H1 (cell line): ENCODE measurements around the gene PHLDA1. TPM values are rescaled to one million over a fixed set of nuclear protein-coding genes. Genes with fewer than 3 reads are reported as not detected.
A peak's percentile ranks its signal among the peaks of the same experiment; 100 is the strongest.

Experiments
- BACH1 ChIP-seq: IDR thresholded peaks from 2 replicates; pipeline ENCODE4 v1.6.1; 2012; ENCODE audit warnings: low read length, improper control_type of control experiment
- FOSL1 ChIP-seq: IDR thresholded peaks from 2 replicates; pipeline ENCODE4 v1.6.1; 2011; ENCODE audit warnings: mild to moderate bottlenecking, low read depth, low read length, moderate library complexity; ENCODE audit not compliant: insufficient read depth
- JUN ChIP-seq: IDR thresholded peaks from 2 replicates; pipeline ENCODE4 v1.6.1; 2011; ENCODE audit warnings: low read depth, mild to moderate bottlenecking, improper control_type of control experiment, low read length
- KDM4A ChIP-seq: IDR thresholded peaks from one replicate; pipeline ENCODE4 v1.7.1; 2012; ENCODE audit warnings: low read depth, mild to moderate bottlenecking, moderate library complexity, low read length, inconsistent platforms; ENCODE audit not compliant: severe bottlenecking
- NANOG ChIP-seq: IDR thresholded peaks from 2 replicates; pipeline ENCODE4 v1.6.1; 2011; ENCODE audit warnings: low read length, low read depth, mild to moderate bottlenecking, inconsistent platforms; ENCODE audit not compliant: insufficient read depth, poor library complexity, severe bottlenecking
- NRF1 ChIP-seq: IDR thresholded peaks from 2 replicates; pipeline ENCODE4 v1.6.1; 2011; ENCODE audit warnings: mild to moderate bottlenecking, low read depth, low read length, improper control_type of control experiment
- RFX5 ChIP-seq: IDR thresholded peaks from 2 replicates; pipeline ENCODE4 v1.6.1; 2011; ENCODE audit warnings: low read depth, low read length, improper control_type of control experiment, borderline replicate concordance
- SP2 ChIP-seq: IDR thresholded peaks from 2 replicates; pipeline ENCODE4 v1.6.1; 2012; ENCODE audit warnings: mild to moderate bottlenecking, low read length, inconsistent platforms
- TCF12 ChIP-seq: IDR thresholded peaks from 2 replicates; pipeline ENCODE4 v1.6.1; 2011; ENCODE audit warnings: low read depth, mild to moderate bottlenecking, low read length
- TEAD4 ChIP-seq: IDR thresholded peaks from 2 replicates; pipeline ENCODE4 v1.6.1; 2012; ENCODE audit warnings: low read depth, low read length, inconsistent platforms, mixed read lengths
- polyA plus RNA-seq, 7 experiments: library from polyadenylated mRNA; depleted of rRNA in 3 of 7; stranded (reverse) in 5 of 7; unstranded in 2 of 7; fragments of >200 nt in 5 of 7; fragments of 200-250 nt in 2 of 7; gene quantifications; 1 replicate in 5 of 7; 2 replicates in 1 of 7; 4 replicates in 1 of 7; pipeline versions ENCODE4 v1.2.1 to v1.2.3, GENCODE V29; 2011 to 2013; ENCODE audit warnings: missing spikeins in 2 of 7, mixed read lengths in 2 of 7
- total RNA-seq: library from RNA; stranded (reverse); fragmentation: NEBNext Ultra II Directional; extraction: Animal tissue kit (Norgen Biotek cat#: 25700); gene quantifications from 2 replicates; pipeline ENCODE4 v1.2.1, GENCODE V29; 2021
- TF ChIP-seq, protein P1 (sequence below): IDR thresholded peaks from 2 replicates; pipeline ENCODE4 v1.6.1; 2012; ENCODE audit warnings: inconsistent platforms

Gene PHLDA1
- total and polyA plus RNA-seq, 2 of the 8 experiments (the other 6 are each of a cell fraction or from before 2014, with no cell fraction given) = 18.9 to 19.4 TPM

DNA sequence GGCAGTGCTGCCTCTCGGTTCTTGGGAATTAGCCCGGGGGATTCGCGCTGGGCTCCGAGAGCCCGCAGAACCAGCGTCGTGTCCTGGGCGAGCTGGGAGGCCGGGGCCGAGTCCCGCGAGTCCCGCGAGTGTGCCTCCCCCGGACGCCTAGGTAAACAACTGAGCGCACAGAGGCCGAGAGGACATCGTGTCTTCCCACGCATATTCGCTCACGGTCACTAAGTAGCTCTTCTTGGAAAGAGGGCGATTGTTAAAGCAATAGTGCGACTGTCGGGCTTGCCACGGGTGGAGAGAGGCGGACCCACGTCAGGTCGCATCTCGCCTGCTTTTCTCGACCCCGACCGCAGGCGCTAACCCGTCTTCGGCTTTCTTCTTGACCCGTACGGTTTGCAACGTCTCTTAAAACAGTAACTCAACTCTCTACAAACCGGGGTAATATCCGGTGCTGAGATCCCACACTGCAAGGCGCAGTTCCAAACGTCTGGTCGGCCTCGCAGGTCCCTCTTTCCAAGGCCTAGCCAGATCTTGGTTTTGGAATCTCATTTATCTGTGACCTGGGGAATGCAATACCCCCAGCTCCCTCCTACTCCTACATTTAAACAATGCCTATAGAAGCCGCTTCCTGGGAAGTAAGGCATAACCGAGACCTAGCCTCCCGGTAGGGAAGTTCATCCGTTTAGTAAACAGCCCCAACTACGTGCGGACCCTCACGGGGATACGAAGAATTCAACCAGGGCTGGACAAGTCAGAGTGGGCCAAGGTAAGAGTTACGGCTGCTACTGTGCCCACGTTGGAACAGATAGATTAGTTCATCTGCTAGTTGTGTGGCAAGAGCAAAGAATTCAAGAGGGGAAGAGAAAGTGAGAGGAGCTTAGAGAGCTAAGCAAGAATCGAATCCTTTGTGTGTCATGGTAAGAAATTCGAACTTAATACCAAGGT is 736 bp upstream of the PHLDA1 start (continued):
- TF ChIP-seq BACH1 (0 out of 2 replicates have a peak, but pooled peaks have one; percentile 10), KDM4A (peak; percentile 12), TEAD4 (peak; percentile 6; the same call in 1 of the 2 replicates), TCF12 (no peak), JUN (no peak), FOSL1 (no peak), NANOG (no peak), NRF1 (no peak), RFX5 (no peak), SP2 (no peak)
- TF ChIP-seq, protein P1, sequence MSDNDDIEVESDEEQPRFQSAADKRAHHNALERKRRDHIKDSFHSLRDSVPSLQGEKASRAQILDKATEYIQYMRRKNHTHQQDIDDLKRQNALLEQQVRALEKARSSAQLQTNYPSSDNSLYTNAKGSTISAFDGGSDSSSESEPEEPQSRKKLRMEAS = no peak
